Naive thymus-derived CD4-positive, alpha-beta T cell (primary cell): ENCODE measurements around the gene TST. TPM values are rescaled to one million over a fixed set of nuclear protein-coding genes. Genes with fewer than 3 reads are reported as not detected.

Source experiments
- ATAC-seq: fragments of 150-1000 bp; cut with Tn5 transposase; 2 replicates; pipeline ENCODE4 v1.10.0; 2021; ENCODE audit warnings: mild to moderate bottlenecking, moderate library complexity
- CTCF ChIA-PET: fragments of 350-600 bp; sonication (Branson Sonifier 250); formaldehyde crosslinking; loops from one replicate; lab custom pipeline; 2021; ENCODE audit warnings: antibody characterized with exemption; lab: Charles Lee
- POLR2A ChIA-PET: fragments of 350-600 bp; sonication (Branson Sonifier 250); formaldehyde crosslinking; loops from one replicate; lab custom pipeline; 2021; ENCODE audit warnings: antibody characterized with exemption, inconsistent platforms; lab: Charles Lee
- DNase-seq, 9 donors: peaks; one replicate each; pipeline versions ENCODE4 v3.0.0 to v3.0.0-alpha.2; 2020 to 2022; ENCODE audit warnings: mixed read lengths in 1 of 9
- H3K27ac ChIP-seq: one replicate; pipeline ENCODE4 v1.7.0; 2013; ENCODE audit warnings: mild to moderate bottlenecking, low read depth, low read length, moderate library complexity
- H3K27me3 ChIP-seq, 2 donors: one replicate each; pipeline ENCODE4 v1.7.0; 2013; ENCODE audit warnings: low read length in 2 of 2, mild to moderate bottlenecking in 2 of 2, moderate library complexity in 2 of 2; ENCODE audit not compliant: control insufficient read depth in 2 of 2, insufficient read depth in 2 of 2
- H3K36me3 ChIP-seq, 3 experiments: 1 replicate in 2 of 3; 2 replicates in 1 of 3; pipeline ENCODE4 v1.7.0; 2013; ENCODE audit warnings: low read length in 3 of 3, mild to moderate bottlenecking in 3 of 3, moderate library complexity in 1 of 3; ENCODE audit not compliant: insufficient read depth in 3 of 3, control insufficient read depth in 2 of 3
- H3K4me1 ChIP-seq, 2 donors: one replicate each; pipeline ENCODE4 v1.7.0; 2013; ENCODE audit warnings: low read length in 2 of 2, mild to moderate bottlenecking in 2 of 2, moderate library complexity in 1 of 2; ENCODE audit not compliant: control insufficient read depth in 2 of 2, insufficient read depth in 2 of 2
- H3K4me3 ChIP-seq: 2 replicates; pipeline ENCODE4 v1.7.0; 2013; ENCODE audit warnings: mild to moderate bottlenecking, low read length
- H3K9me3 ChIP-seq, 3 experiments: 1 replicate in 2 of 3; 2 replicates in 1 of 3; pipeline ENCODE4 v1.7.0; 2013; ENCODE audit warnings: low read length in 3 of 3; ENCODE audit not compliant: control insufficient read depth in 2 of 3
- H3K27ac Mint-ChIP-seq, 9 donors: one replicate each; pipeline ENCODE4 v1.8.0; 2020 to 2022; ENCODE audit warnings: mixed read lengths in 9 of 9, mild to moderate bottlenecking in 8 of 9, moderate library complexity in 5 of 9, inconsistent platforms in 2 of 9
- H3K27me3 Mint-ChIP-seq, 5 donors: one replicate each; pipeline ENCODE4 v1.8.0; 2021 to 2022; ENCODE audit warnings: mixed read lengths in 5 of 5, mild to moderate bottlenecking in 1 of 5
- H3K36me3 Mint-ChIP-seq, 5 donors: one replicate each; pipeline ENCODE4 v1.8.0; 2020 to 2022; ENCODE audit warnings: mixed read lengths in 5 of 5, mild to moderate bottlenecking in 3 of 5, inconsistent platforms in 1 of 5
- H3K4me1 Mint-ChIP-seq, 7 donors: one replicate each; pipeline ENCODE4 v1.8.0; 2020 to 2022; ENCODE audit warnings: mixed read lengths in 7 of 7, mild to moderate bottlenecking in 3 of 7, inconsistent platforms in 1 of 7
- H3K4me3 Mint-ChIP-seq, 10 donors: one replicate each; pipeline ENCODE4 v1.8.0; 2020 to 2022; ENCODE audit warnings: mild to moderate bottlenecking in 10 of 10, mixed read lengths in 10 of 10, moderate library complexity in 6 of 10, inconsistent platforms in 2 of 10
- H3K9me3 Mint-ChIP-seq, 11 donors: one replicate each; pipeline ENCODE4 v1.8.0; 2020 to 2022; ENCODE audit warnings: mixed read lengths in 11 of 11, mild to moderate bottlenecking in 4 of 11, inconsistent platforms in 1 of 11, moderate library complexity in 1 of 11
- intact Hi-C, 2 donors: fragments of 100-400 bp; cut with micrococcal nuclease; formaldehyde crosslinking; loops; one replicate each; pipeline ENCODE4 v1.15.1; 2023
- polyA plus RNA-seq, 2 donors: library from polyadenylated mRNA; unstranded; fragments of 300-500 nt; fragmentation: Illumina TruSeq; gene quantifications; one replicate each; pipeline ENCODE4 v1.2.3, GENCODE V29; 2021
- total RNA-seq, 6 experiments: library from RNA in 5 of 6; stranded (reverse) in 5 of 6; gene quantifications; 1 replicate in 5 of 6; 2 replicates in 1 of 6; pipeline ENCODE4 v1.2.3 and lab custom pipeline; 2021 to 2026

The TST gene
- total and polyA plus RNA-seq, 7 experiments from 2014 or later, result 0.22 to 6.1 (median 0.43) TPM; not detected in 1

GRCh38 chr22:37049224-37049623, 30.0 kb upstream of the TST start:
- no peak for ATAC-seq
- Histone ChIP-seq H3K4me1 (peaks cover 0 to 7% of the 10 kb centered on the region in 2 donors), H3K4me3 (no peak overlapping the region), H3K36me3 (no peaks in the 10 kb centered on the region), H3K9me3 (no peaks in the 10 kb centered on the region), H3K27ac (no peak overlapping the region), H3K27me3 (no peaks in the 10 kb centered on the region)
- peaks cover 0 to 4% (median 0%) of the 10 kb centered on the region in 5 donors for H3K36me3 Mint-ChIP-seq
- no peaks in the 10 kb centered on the region for H3K27me3 Mint-ChIP-seq
- DNase-seq, result no peak
- ChIA-PET POLR2A (no interaction called here), CTCF (interaction anchor here (0.6 kb wide), 1 partner anchor 220 kb away, joined by 3 read pairs; no protein-coding TSS in a partner anchor)
- H3K4me1 Mint-ChIP-seq, result peaks cover 5 to 26% (median 14%) of the 10 kb centered on the region in 7 donors
- intact Hi-C loops, result no loop called here
- H3K9me3 Mint-ChIP-seq, result no peaks in the 10 kb centered on the region
- H3K27ac Mint-ChIP-seq, result peak overlapping the region in 1 of 9 donors; percentile 84
- H3K4me3 Mint-ChIP-seq, result no peak overlapping the region

GRCh38 chr22:37048133-37048532, 28.9 kb upstream of the TST start:
- no peaks in the 10 kb centered on the region for H3K27me3 Mint-ChIP-seq
- no peaks in the 10 kb centered on the region for H3K36me3 Mint-ChIP-seq
- intact Hi-C loops, result no loop called here
- Histone ChIP-seq H3K36me3 (no peaks in the 10 kb centered on the region), H3K27me3 (no peaks in the 10 kb centered on the region), H3K9me3 (no peaks in the 10 kb centered on the region), H3K4me3 (no peak overlapping the region), H3K4me1 (peaks cover 0 to 7% of the 10 kb centered on the region in 2 donors), H3K27ac (no peak overlapping the region)
- no peak overlapping the region for H3K27ac Mint-ChIP-seq
- no peak for DNase-seq
- H3K4me1 Mint-ChIP-seq, result peaks cover 3 to 25% (median 11%) of the 10 kb centered on the region in 7 donors
- POLR2A ChIA-PET, result interaction anchor here (0.6 kb wide), 1 partner anchor 92 kb away, joined by 4 read pairs; no protein-coding TSS in a partner anchor
- no peaks in the 10 kb centered on the region for H3K9me3 Mint-ChIP-seq
- H3K4me3 Mint-ChIP-seq, result no peak overlapping the region
- CTCF ChIA-PET, result no interaction called here
- ATAC-seq, result no peak

- Mint-ChIP-seq H3K9me3 (no peaks in the 10 kb centered on the region), H3K27ac (no peak overlapping the region), H3K36me3 (no peaks in the 10 kb centered on the region), H3K4me1 (peaks cover 0 to 15% (median 3%) of the 10 kb centered on the region in 7 donors), H3K4me3 (no peak overlapping the region), H3K27me3 (no peaks in the 10 kb centered on the region)
- Histone ChIP-seq H3K4me3 (no peak overlapping the region), H3K27ac (no peak overlapping the region), H3K36me3 (no peaks in the 10 kb centered on the region), H3K4me1 (no peaks in the 10 kb centered on the region), H3K27me3 (no peaks in the 10 kb centered on the region), H3K9me3 (no peaks in the 10 kb centered on the region)
- intact Hi-C loops, result no loop called here
- CTCF ChIA-PET, result no interaction called here
- DNase-seq (no peak), ATAC-seq (no peak)
- POLR2A ChIA-PET, result no interaction called here
Measured at GRCh38 chr22:37047006-37047405, 27.8 kb upstream of the TST start.

- Mint-ChIP-seq H3K4me3 (no peak overlapping the region), H3K9me3 (no peaks in the 10 kb centered on the region), H3K27me3 (no peaks in the 10 kb centered on the region), H3K36me3 (no peaks in the 10 kb centered on the region), H3K4me1 (peaks cover 0 to 17% (median 3%) of the 10 kb centered on the region in 7 donors), H3K27ac (peak overlapping the region in 1 of 9 donors; percentile 72)
- POLR2A ChIA-PET, result no interaction called here
- CTCF ChIA-PET, result interaction anchor here (0.8 kb wide), 1 partner anchor 260 kb away, joined by 3 read pairs; no protein-coding TSS in a partner anchor
- no peaks in the 10 kb centered on the region for H3K27me3 ChIP-seq
- intact Hi-C loops, result loop anchor here in 1 of 2 donors (1.0 kb wide), 1 partner anchor 153 kb away; no protein-coding TSS in a partner anchor
- no peak overlapping the region for H3K4me3 ChIP-seq
- H3K27ac ChIP-seq, result no peak overlapping the region
- DNase-seq (no peak), ATAC-seq (no peak)
- no peaks in the 10 kb centered on the region for H3K9me3 ChIP-seq
- no peaks in the 10 kb centered on the region for H3K36me3 ChIP-seq
- H3K4me1 ChIP-seq, result no peaks in the 10 kb centered on the region
Measured at GRCh38 chr22:37046589-37046988, 27.3 kb upstream of the TST start.

- intact Hi-C loops, result loop anchor here in 1 of 2 donors (1.0 kb wide), 1 partner anchor 153 kb away; no protein-coding TSS in a partner anchor
- DNase-seq, result no peak
Measured at GRCh38 chr22:37045958-37046357, 26.7 kb upstream of the TST start.

GRCh38 chr22:37044634-37045625, 25.7 kb upstream of the TST start:
- intact Hi-C loops, result loop anchor here in 1 of 2 donors (1.0 kb wide), 1 partner anchor 263 kb away; no protein-coding TSS in a partner anchor

More at GRCh38 chr22:37045958-37046357, 26.7 kb upstream of the TST start:
- POLR2A ChIA-PET, result no interaction called here
- Histone ChIP-seq H3K27ac (no peak overlapping the region), H3K4me3 (no peak overlapping the region), H3K4me1 (no peaks in the 10 kb centered on the region), H3K9me3 (no peaks in the 10 kb centered on the region), H3K27me3 (no peaks in the 10 kb centered on the region), H3K36me3 (no peaks in the 10 kb centered on the region)
- ATAC-seq, result no peak
- CTCF ChIA-PET, result interaction anchor here (0.8 kb wide), 1 partner anchor 259 kb away, joined by 3 read pairs; no protein-coding TSS in a partner anchor
- Mint-ChIP-seq H3K9me3 (no peaks in the 10 kb centered on the region), H3K27ac (no peak overlapping the region), H3K27me3 (peaks cover 0 to 1% (median 0%) of the 10 kb centered on the region in 5 donors), H3K36me3 (no peaks in the 10 kb centered on the region), H3K4me1 (peaks cover 0 to 21% (median under 1%) of the 10 kb centered on the region in 7 donors), H3K4me3 (no peak overlapping the region)

More at GRCh38 chr22:37044634-37045625, 25.7 kb upstream of the TST start:
- peaks cover 0 to 9% (median 0%) of the 10 kb centered on the region in 5 donors for H3K27me3 Mint-ChIP-seq
- H3K4me3 ChIP-seq, result no peak overlapping the region
- H3K36me3 Mint-ChIP-seq, result no peaks in the 10 kb centered on the region
- no peak for ATAC-seq
- H3K4me1 ChIP-seq, result no peaks in the 10 kb centered on the region
- ChIA-PET POLR2A (no interaction called here), CTCF (no interaction called here)
- DNase-seq, result no peak
- H3K9me3 ChIP-seq, result no peaks in the 10 kb centered on the region
- no peaks in the 10 kb centered on the region for H3K27me3 ChIP-seq
- no peaks in the 10 kb centered on the region for H3K36me3 ChIP-seq
- H3K9me3 Mint-ChIP-seq, result no peaks in the 10 kb centered on the region
- peaks cover 0 to 25% (median 0%) of the 10 kb centered on the region in 7 donors for H3K4me1 Mint-ChIP-seq
- H3K27ac Mint-ChIP-seq, result peak overlapping the region in 1 of 9 donors; percentile 54
- no peak overlapping the region for H3K4me3 Mint-ChIP-seq
- no peak overlapping the region for H3K27ac ChIP-seq
